T-helper 1 cell treated with Interleukin-12 subunit alpha and Interleukin-12 subunit beta and Interleukin-4 antibody, amounts not matched to agents 30 μg/mL and 1 μg/mL, for 36 hours (primary cell): ENCODE data around the gene NFASC.

Experiments used
- H3K27ac Mint-ChIP-seq: one replicate; pipeline ENCODE4 v1.8.0; 2021; ENCODE audit warnings: mild to moderate bottlenecking, mixed read lengths
- H3K27me3 Mint-ChIP-seq: one replicate; pipeline ENCODE4 v1.8.0; 2021; ENCODE audit warnings: low read depth, mixed read lengths
- H3K36me3 Mint-ChIP-seq: one replicate; pipeline ENCODE4 v1.8.0; 2021; ENCODE audit warnings: low read depth, mixed read lengths
- H3K4me1 Mint-ChIP-seq: one replicate; pipeline ENCODE4 v1.8.0; 2021; ENCODE audit warnings: low read depth, mixed read lengths
- H3K4me3 Mint-ChIP-seq: one replicate; pipeline ENCODE4 v1.8.0; 2021; ENCODE audit warnings: mild to moderate bottlenecking, moderate library complexity, mixed read lengths
- H3K9me3 Mint-ChIP-seq: one replicate; pipeline ENCODE4 v1.8.0; 2021; ENCODE audit warnings: mixed read lengths

NFASC gene

DNA sequence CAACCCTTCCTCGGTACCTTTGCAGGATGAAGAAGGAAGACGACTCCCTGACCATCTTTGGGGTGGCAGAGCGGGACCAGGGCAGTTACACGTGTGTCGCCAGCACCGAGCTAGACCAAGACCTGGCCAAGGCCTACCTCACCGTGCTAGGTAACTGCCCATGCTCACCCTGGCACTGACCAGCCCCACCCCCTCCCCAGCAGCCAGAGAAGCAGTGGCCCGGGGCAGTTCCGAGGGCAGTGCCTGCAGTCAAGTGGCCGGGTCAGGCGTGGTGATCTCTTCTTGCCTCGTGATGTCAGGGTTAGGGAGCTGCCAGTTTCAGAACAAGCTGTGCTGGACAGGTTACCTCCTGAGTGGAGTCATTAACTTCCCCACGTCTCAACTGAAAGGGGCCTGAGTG is 106.0 kb downstream of the NFASC start:
- Mint-ChIP-seq H3K4me3 (no peak overlapping the region), H3K27me3 (peaks cover 14% of the 10 kb centered on the region), H3K27ac (no peak overlapping the region), H3K9me3 (no peaks in the 10 kb centered on the region), H3K4me1 (peaks cover 5% of the 10 kb centered on the region), H3K36me3 (no peaks in the 10 kb centered on the region)

DNA sequence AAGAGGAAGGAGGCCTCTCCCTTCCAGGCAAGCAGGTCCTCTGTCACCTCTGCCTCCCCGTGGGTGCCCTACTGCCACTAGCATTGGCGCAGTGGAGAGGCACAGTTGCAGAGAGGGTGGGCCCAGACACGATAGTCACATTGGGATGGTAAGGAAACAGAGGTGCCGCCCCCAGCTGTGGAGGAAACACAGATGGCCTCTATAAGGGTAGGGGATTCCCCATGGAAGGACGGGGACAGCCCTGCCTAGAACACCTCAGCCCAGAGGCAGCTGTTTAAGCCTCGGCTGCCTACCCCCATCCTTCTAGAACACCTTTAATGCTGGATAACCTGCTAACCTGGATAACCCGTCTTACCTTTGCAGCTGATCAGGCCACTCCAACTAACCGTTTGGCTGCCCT is 106.7 kb downstream of the NFASC start:
- Mint-ChIP-seq H3K9me3 (no peaks in the 10 kb centered on the region), H3K27me3 (peaks cover 8% of the 10 kb centered on the region), H3K4me3 (no peak overlapping the region), H3K4me1 (peaks cover under 1% of the 10 kb centered on the region), H3K27ac (no peak overlapping the region), H3K36me3 (no peaks in the 10 kb centered on the region)

DNA sequence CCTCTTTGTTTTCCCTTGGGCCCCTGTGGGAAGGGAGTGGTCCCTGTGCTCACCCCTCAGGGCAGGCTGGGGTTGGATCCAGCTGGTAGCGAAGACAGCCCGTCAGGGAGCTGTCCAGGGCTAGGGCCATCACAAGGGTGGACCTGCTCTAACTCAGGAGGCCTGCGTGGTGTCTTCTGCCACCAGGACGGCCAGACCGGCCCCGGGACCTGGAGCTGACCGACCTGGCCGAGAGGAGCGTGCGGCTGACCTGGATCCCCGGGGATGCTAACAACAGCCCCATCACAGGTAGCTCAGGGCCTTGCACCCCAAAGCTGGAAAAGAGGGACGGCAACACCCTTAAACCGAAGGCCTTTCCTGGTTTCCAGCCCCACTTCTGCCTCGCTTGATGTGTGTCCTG is 108.1 kb downstream of the NFASC start:
- no peaks in the 10 kb centered on the region for H3K9me3 Mint-ChIP-seq
- H3K27me3 Mint-ChIP-seq, result peaks cover 5% of the 10 kb centered on the region
- H3K4me1 Mint-ChIP-seq, result peaks cover 9% of the 10 kb centered on the region
- H3K4me3 Mint-ChIP-seq, result no peak overlapping the region
- no peaks in the 10 kb centered on the region for H3K36me3 Mint-ChIP-seq
- H3K27ac Mint-ChIP-seq, result no peak overlapping the region

DNA sequence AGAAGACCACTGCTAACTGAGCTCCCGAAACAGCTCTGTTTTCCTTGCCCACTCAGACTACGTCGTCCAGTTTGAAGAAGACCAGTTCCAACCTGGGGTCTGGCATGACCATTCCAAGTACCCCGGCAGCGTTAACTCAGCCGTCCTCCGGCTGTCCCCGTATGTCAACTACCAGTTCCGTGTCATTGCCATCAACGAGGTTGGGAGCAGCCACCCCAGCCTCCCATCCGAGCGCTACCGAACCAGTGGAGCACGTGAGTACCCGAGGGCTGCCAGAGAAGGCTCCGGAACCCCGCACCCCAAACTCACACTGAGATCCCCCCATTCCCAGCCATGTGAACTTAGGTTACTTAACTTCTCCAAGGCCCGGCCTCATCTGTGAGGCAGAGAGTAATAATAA is 108.6 kb downstream of the NFASC start:
- Mint-ChIP-seq H3K4me1 (peaks cover 9% of the 10 kb centered on the region), H3K27ac (no peak overlapping the region), H3K27me3 (peaks cover 4% of the 10 kb centered on the region), H3K36me3 (no peaks in the 10 kb centered on the region), H3K4me3 (no peak overlapping the region), H3K9me3 (no peaks in the 10 kb centered on the region)

DNA sequence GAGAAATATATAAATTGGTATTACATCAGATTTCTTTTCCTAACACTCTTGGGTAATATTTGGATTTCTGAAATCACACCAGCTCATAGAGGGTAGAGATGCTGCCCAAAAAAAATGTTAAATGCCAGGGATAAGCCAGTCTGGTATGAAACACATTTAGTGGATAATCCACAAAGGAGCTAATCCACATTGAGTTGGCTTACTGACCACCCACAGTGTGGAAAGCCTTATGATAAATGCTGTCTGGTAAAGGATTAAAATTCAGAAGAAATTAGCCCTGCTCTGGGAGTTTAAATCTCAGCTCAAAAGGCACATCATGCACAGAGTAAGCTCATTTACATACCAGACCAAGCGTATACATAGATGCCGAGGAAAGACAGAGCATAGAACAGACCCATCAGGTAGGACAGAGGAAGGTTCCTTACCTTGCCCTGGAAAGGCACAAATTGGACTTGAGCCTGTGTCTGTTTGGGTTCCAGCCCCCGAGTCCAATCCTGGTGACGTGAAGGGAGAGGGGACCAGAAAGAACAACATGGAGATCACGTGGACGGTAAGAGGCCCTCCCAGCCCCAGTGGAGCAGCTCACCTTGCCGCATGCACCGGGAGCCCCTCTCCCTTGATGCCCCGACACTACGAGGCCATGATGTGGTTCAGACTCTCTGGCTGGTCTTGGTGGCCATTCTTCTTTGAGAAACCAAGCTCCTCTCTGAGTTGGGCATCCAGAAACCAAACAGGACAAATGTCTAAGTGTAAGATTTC is 109.4 kb downstream of the NFASC start:
- H3K4me1 Mint-ChIP-seq, result peaks cover 9% of the 10 kb centered on the region
- no peak overlapping the region for H3K4me3 Mint-ChIP-seq

DNA sequence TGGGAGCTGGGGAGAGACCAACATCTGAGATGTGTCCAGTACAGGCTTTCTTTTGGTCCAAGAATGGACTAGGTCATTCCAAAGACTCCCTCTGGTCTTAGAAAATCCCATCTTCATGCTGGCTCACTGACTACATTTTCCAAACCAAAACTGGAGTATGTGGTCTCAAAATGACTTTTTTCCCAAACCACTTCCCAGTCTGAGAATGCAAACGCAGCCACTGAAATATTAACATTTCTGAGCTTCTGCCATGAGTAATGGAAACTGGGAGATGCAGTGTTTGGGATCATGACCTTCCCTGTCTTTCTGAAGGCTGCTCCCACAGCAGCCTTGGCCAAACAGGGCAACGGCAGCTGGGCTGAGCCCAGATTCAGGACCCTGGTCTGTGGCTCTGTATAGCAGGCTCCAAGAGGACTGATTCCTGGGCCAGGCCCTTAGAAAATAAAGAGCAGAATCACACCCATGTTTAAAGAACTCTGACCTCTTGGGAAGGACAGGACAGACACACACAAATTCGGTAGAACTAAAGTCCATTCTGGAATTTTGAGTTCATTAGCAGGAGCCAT is 110.3 kb downstream of the NFASC start:
- H3K27me3 Mint-ChIP-seq, result peaks cover 7% of the 10 kb centered on the region
- H3K4me3 Mint-ChIP-seq, result no peak overlapping the region
- no peak overlapping the region for H3K27ac Mint-ChIP-seq
- H3K36me3 Mint-ChIP-seq, result no peaks in the 10 kb centered on the region
- no peaks in the 10 kb centered on the region for H3K9me3 Mint-ChIP-seq
- H3K4me1 Mint-ChIP-seq, result peaks cover 9% of the 10 kb centered on the region

More for the DNA sequence above, 109.4 kb downstream of the NFASC start:
- H3K9me3 Mint-ChIP-seq, result no peaks in the 10 kb centered on the region
- H3K27me3 Mint-ChIP-seq, result peaks cover 5% of the 10 kb centered on the region
- H3K27ac Mint-ChIP-seq, result no peak overlapping the region
- no peaks in the 10 kb centered on the region for H3K36me3 Mint-ChIP-seq

DNA sequence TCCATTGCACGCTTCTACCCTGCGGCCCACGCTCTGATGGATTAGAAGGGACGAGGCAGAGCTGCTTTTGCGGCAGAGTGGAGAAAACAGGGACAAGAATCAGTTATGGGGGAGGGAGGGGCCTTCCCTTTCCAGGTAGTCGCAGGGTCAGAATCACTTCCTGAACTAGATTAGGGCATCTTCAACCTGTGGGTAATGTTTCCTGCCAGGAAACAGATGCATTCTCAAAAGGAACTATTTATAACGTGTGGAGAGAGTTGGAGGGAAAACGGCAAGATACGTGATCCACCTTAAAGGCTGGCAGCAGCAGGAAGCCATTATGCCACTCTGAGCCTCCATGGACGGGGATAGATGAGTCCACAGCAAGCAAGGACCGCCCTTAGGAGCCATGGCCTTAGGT is 112.5 kb downstream of the NFASC start:
- Mint-ChIP-seq H3K36me3 (no peaks in the 10 kb centered on the region), H3K27me3 (peaks cover 7% of the 10 kb centered on the region), H3K9me3 (no peaks in the 10 kb centered on the region), H3K4me3 (no peak overlapping the region), H3K4me1 (peaks cover 9% of the 10 kb centered on the region), H3K27ac (no peak overlapping the region)

DNA sequence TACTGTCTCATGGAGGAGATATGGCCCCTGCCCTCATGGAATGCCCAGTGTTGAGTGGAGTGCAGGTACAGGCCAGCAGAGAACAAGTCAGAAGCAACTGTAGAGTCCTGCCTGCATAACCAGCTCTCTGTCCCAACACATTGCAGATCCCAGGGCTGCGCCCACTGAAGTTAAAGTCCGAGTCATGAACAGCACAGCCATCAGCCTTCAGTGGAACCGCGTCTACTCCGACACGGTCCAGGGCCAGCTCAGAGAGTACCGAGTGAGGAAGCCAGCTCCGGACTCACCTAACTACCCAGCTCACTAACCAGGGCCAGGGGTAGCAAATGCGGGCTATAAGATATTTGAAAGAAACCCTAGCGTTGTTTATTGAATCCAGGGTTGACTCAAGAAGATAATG is 113.2 kb downstream of the NFASC start:
- Mint-ChIP-seq H3K4me1 (peaks cover 9% of the 10 kb centered on the region), H3K4me3 (no peak overlapping the region), H3K27me3 (peaks cover 7% of the 10 kb centered on the region), H3K36me3 (no peaks in the 10 kb centered on the region), H3K27ac (no peak overlapping the region), H3K9me3 (no peaks in the 10 kb centered on the region)

DNA sequence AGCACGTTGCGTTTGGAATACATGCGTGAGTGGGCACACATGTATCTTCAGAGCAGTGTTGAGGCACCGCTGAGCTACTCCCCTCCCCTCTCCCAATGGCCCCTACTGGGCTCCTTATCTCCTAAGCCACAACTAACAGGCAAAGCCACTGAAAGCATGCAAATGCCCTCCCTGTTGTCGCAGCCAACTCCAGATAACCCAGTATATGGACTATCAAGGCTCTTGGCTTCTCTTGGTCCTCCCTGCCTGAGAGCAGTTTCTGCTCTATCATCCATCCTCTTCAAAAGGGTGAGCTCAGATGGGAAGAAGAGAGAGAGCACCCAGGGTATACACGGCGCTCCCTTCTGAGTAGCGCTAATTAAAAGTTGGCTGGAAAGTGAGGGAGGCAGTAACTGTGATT is 113.8 kb downstream of the NFASC start:
- Mint-ChIP-seq H3K4me1 (peaks cover 9% of the 10 kb centered on the region), H3K4me3 (no peak overlapping the region), H3K9me3 (no peaks in the 10 kb centered on the region), H3K36me3 (no peaks in the 10 kb centered on the region), H3K27me3 (peaks cover 13% of the 10 kb centered on the region), H3K27ac (no peak overlapping the region)

DNA sequence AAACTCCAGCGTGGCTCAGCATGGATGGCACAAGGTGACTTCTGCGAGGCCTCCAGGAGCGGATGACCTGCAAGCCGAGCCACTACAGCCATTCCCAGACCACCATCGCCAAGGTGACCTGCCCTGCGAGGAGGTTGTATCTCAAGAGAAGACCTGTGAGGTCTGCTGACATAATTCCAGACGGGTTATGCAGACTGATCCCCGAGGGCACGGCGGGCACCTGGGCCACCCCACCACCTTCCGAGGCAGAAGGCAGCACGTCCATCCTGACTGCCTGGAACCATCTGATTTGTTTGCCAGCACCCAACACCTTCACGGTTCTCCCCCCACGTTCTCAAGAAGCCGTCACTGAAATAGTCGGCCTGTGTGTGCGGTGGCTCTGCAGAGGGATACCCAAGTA is 115.5 kb downstream of the NFASC start:
- H3K4me3 Mint-ChIP-seq, result no peak overlapping the region
- H3K27me3 Mint-ChIP-seq, result peaks cover 13% of the 10 kb centered on the region
- no peaks in the 10 kb centered on the region for H3K36me3 Mint-ChIP-seq
- H3K9me3 Mint-ChIP-seq, result no peaks in the 10 kb centered on the region
- no peak overlapping the region for H3K27ac Mint-ChIP-seq
- H3K4me1 Mint-ChIP-seq, result peaks cover 9% of the 10 kb centered on the region

DNA sequence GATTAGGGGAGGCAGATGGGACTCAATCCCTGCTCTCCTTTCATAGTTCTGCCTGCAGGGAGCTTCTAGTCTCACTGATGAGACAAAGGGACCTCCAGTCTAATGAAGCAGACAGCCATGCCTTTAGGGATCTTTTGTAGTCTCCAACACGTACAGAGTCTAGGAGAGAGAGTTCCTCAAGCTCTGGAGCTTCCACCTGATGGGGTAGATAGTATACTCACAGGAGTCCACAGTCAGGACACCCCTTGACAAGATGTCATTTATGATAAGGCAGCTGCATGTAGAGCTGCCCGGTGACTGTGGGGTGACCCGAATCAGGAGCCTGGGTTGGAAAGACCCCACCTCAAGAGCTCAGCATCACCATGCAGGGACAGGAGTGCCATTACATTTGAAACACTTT is 117.0 kb downstream of the NFASC start:
- Mint-ChIP-seq H3K4me1 (peaks cover 12% of the 10 kb centered on the region), H3K36me3 (no peaks in the 10 kb centered on the region), H3K4me3 (no peak overlapping the region), H3K9me3 (no peaks in the 10 kb centered on the region), H3K27ac (no peak overlapping the region), H3K27me3 (peaks cover 11% of the 10 kb centered on the region)

DNA sequence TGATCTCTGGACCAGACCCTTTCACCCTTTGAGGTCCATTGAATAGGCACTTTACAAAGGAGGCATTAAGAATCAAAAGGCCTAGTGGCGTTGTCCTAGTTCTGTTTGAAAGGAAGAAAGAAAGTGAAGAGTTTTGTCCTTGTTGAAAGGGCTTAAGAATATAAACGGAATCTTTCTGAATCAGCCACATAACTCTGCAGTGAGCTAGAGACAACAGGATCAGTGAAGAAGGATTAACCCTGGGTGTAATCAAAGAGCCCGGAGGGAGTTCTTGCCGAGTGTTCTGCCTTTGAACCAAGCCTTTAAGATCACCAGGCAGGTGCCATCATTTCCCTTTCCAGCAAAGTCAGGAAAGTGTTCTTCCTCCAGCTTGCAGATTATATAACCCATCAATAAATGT is 117.5 kb downstream of the NFASC start:
- Mint-ChIP-seq H3K4me3 (no peak overlapping the region), H3K27me3 (peaks cover 10% of the 10 kb centered on the region), H3K9me3 (no peaks in the 10 kb centered on the region), H3K27ac (no peak overlapping the region), H3K4me1 (peaks cover 7% of the 10 kb centered on the region), H3K36me3 (no peaks in the 10 kb centered on the region)

DNA sequence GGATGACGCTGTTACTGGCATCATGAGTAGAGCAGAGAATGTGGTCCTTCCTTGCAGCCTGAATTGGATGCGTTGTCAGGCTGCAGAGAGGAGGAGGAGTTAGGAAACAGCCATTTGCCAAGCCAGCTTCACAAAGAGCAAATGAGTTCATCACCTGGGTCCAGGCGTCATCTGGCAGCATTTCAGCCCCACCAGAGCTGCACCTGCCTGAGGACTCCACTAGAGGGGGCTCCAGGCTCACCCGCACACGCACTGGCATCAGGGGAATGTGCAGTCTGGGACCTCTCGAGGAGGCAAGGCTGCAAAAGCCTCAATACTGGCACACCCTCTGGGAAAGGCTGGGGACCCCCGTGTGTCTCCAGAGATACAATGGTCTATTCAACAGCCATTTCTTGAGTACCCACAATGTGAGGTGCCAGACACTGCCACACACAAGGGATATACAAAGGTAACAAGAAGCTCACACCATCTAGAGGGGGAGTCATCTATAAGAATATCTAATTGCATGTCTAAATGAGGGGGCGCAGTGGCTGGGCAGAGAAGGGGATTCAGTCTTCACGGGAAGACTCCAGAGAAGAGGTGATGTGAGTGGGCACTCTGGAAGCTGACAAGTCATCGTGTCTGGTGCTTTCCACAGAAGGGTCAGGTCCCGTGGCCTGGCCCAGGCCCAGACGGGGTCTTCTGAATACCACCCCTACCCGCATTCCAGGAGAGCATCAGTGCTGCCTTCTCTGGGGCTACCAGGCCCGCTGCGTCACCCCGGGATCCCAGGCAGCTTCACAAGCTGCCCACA is 118.8 kb downstream of the NFASC start:
- Mint-ChIP-seq H3K4me3 (no peak overlapping the region), H3K9me3 (no peaks in the 10 kb centered on the region), H3K36me3 (no peaks in the 10 kb centered on the region), H3K4me1 (peaks cover 5% of the 10 kb centered on the region), H3K27ac (no peak overlapping the region), H3K27me3 (peaks cover 10% of the 10 kb centered on the region)

DNA sequence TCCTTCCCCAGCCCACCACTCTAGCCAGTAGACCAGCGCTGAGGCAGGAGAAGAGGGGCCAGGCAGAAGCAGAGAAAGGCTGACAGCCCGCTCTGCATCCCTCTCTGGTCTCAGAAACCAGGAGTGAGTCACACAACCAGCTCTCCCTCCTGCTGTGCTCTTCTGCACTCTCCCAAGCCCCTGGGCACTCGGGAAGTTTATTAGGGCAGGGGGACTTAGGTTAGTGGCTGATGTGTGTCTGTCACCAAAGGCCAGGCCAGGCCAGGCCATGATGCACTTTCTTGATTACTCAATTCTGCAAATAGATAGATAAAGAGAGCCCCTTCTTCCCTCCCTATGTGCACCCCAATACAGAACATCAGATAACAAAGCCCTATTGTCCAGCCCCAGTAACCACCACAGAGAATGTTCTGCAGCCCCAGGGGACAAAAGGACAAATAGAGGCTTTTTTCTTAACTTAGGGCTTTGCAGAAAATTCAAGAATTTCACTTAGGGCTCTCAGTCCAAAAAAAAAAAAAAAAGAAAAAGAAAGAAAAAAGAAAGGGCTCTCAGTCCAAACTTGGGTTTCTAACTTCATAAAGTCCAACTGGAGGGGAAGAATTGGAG is 119.5 kb downstream of the NFASC start:
- peaks cover 7% of the 10 kb centered on the region for H3K27me3 Mint-ChIP-seq

More for the DNA sequence above, 119.5 kb downstream of the NFASC start:
- Mint-ChIP-seq H3K27ac (no peak overlapping the region), H3K9me3 (no peaks in the 10 kb centered on the region), H3K4me1 (peaks cover 5% of the 10 kb centered on the region), H3K36me3 (no peaks in the 10 kb centered on the region), H3K4me3 (no peak overlapping the region)
